Right lobe of liver (tissue), 4 donors: Measurements from ENCODE around the gene CSGALNACT2.

Experiments used
- POLR2A ChIP-seq: fragments of 450-650 bp; IDR thresholded peaks from one replicate; pipeline ENCODE4 v1.6.1; 2017; ENCODE audit warnings: antibody characterized with exemption, mild to moderate bottlenecking
- TF ChIP-seq, protein P1 (sequence below), 4 donors: fragments of 200-600 bp in 3 of 4; fragments of 450-650 bp in 1 of 4; IDR thresholded peaks; one replicate each; pipeline versions ENCODE4 v1.5.1 to v1.8.0; 2016 to 2022; ENCODE audit warnings: antibody characterized with exemption in 4 of 4, mild to moderate bottlenecking in 2 of 4
- donor health status: DM: no; HTN: no; CAD: no.
- donor health status: DM: no; HTN: no; CAD: no.
- donor health status: DM: no; HTN: yes; CAD: no.

DNA sequence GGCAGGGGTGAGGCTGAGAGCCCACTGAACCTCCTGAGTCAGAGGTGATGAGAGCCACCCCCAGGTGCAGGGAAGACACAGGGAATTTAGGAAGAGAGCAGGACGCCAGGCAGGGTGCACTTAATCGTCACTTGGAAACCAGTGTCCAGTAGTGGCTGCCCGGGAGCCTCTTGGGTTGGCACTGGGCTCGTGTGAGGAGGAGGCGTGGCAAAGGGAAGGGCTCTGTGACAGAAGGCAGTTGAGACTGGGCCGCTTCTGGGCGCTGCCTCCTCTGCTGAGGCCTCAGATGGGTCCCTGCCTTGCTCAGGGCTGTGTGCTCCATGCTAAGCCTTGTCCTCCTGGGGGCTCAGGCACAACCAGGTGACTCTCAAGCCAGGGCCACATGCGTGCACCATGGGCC lies 48.1 kb upstream of the CSGALNACT2 start:
- TF ChIP-seq, protein P1, sequence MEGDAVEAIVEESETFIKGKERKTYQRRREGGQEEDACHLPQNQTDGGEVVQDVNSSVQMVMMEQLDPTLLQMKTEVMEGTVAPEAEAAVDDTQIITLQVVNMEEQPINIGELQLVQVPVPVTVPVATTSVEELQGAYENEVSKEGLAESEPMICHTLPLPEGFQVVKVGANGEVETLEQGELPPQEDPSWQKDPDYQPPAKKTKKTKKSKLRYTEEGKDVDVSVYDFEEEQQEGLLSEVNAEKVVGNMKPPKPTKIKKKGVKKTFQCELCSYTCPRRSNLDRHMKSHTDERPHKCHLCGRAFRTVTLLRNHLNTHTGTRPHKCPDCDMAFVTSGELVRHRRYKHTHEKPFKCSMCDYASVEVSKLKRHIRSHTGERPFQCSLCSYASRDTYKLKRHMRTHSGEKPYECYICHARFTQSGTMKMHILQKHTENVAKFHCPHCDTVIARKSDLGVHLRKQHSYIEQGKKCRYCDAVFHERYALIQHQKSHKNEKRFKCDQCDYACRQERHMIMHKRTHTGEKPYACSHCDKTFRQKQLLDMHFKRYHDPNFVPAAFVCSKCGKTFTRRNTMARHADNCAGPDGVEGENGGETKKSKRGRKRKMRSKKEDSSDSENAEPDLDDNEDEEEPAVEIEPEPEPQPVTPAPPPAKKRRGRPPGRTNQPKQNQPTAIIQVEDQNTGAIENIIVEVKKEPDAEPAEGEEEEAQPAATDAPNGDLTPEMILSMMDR (IDR thresholded peaks at IDR 0.05): no peak
- TF ChIP-seq POLR2A: no peak
